Progenitor cell of endocrine pancreas (in vitro differentiated cells): ENCODE results near the gene TBC1D24. TPM values are rescaled to one million over a fixed set of nuclear protein-coding genes. Genes with fewer than 3 reads are reported as not detected.

Experiments used
- DNase-seq: peaks from one replicate; pipeline ENCODE4 v3.0.0; 2021; ENCODE audit warnings: low spot score; ENCODE audit not compliant: unreplicated experiment
- H3K27ac Mint-ChIP-seq: 2 replicates; pipeline ENCODE4 v1.8.0; 2021; ENCODE audit warnings: mild to moderate bottlenecking, moderate library complexity, mixed read lengths
- H3K27me3 Mint-ChIP-seq: 2 replicates; pipeline ENCODE4 v1.8.0; 2021; ENCODE audit warnings: mixed read lengths
- H3K36me3 Mint-ChIP-seq: 2 replicates; pipeline ENCODE4 v1.8.0; 2022; ENCODE audit warnings: mixed read lengths; ENCODE audit not compliant: insufficient read depth
- H3K4me1 Mint-ChIP-seq: 2 replicates; pipeline ENCODE4 v1.8.0; 2021; ENCODE audit warnings: low read depth, mixed read lengths
- H3K4me3 Mint-ChIP-seq: 2 replicates; pipeline ENCODE4 v1.8.0; 2021; ENCODE audit warnings: low read depth, mild to moderate bottlenecking, moderate library complexity, mixed read lengths
- H3K9me3 Mint-ChIP-seq: 2 replicates; pipeline ENCODE4 v1.8.0; 2021; ENCODE audit warnings: low read depth, mixed read lengths
- CTCF ChIP-seq: fragments of 200-600 bp; sonication (generic); IDR thresholded peaks from one replicate; pipeline ENCODE4 v1.5.0; 2021; ENCODE audit warnings: antibody characterized with exemption, mild to moderate bottlenecking; ENCODE audit not compliant: unreplicated experiment
- total RNA-seq: library from RNA; stranded (reverse); gene quantifications from 2 replicates; pipeline ENCODE4 v1.2.1, GENCODE V29; 2021

Gene TBC1D24
- total RNA-seq, 1 donor from 2014 or later: 23.8 TPM

GRCh38 chr16:2486645-2487516 lies 12.0 kb downstream of the TBC1D24 start:
- Mint-ChIP-seq H3K4me3 (no peak overlapping the region), H3K27ac (no peak overlapping the region), H3K27me3 (no peaks in the 10 kb centered on the region), H3K9me3 (no peaks in the 10 kb centered on the region), H3K4me1 (peaks cover 7% of the 10 kb centered on the region), H3K36me3 (no peaks in the 10 kb centered on the region)
- no peak for TF ChIP-seq CTCF
- DNase-seq: no peak

- H3K9me3 Mint-ChIP-seq: no peaks in the 10 kb centered on the region
- H3K36me3 Mint-ChIP-seq: no peaks in the 10 kb centered on the region
- no peak for TF ChIP-seq CTCF
- no peak overlapping the region for H3K27ac Mint-ChIP-seq
- H3K27me3 Mint-ChIP-seq: no peaks in the 10 kb centered on the region
- H3K4me3 Mint-ChIP-seq: no peak overlapping the region
- peaks cover 9% of the 10 kb centered on the region for H3K4me1 Mint-ChIP-seq
- no peak for DNase-seq
Observed at GRCh38 chr16:2487517-2487842, 12.6 kb downstream of the TBC1D24 start.

GRCh38 chr16:2487903-2488531 lies 13.1 kb downstream of the TBC1D24 start:
- H3K4me3 Mint-ChIP-seq: no peak overlapping the region
- TF ChIP-seq CTCF: no peak
- H3K9me3 Mint-ChIP-seq: no peaks in the 10 kb centered on the region
- no peak overlapping the region for H3K27ac Mint-ChIP-seq
- H3K27me3 Mint-ChIP-seq: no peaks in the 10 kb centered on the region
- DNase-seq: no peak
- H3K4me1 Mint-ChIP-seq: peaks cover 9% of the 10 kb centered on the region
- no peaks in the 10 kb centered on the region for H3K36me3 Mint-ChIP-seq

GRCh38 chr16:2489581-2489980 lies 14.7 kb downstream of the TBC1D24 start:
- TF ChIP-seq CTCF: no peak
- Mint-ChIP-seq H3K9me3 (no peaks in the 10 kb centered on the region), H3K27ac (no peak overlapping the region), H3K27me3 (no peaks in the 10 kb centered on the region), H3K36me3 (no peaks in the 10 kb centered on the region), H3K4me1 (peaks cover 8% of the 10 kb centered on the region), H3K4me3 (no peak overlapping the region)
- DNase-seq: no peak

DNA sequence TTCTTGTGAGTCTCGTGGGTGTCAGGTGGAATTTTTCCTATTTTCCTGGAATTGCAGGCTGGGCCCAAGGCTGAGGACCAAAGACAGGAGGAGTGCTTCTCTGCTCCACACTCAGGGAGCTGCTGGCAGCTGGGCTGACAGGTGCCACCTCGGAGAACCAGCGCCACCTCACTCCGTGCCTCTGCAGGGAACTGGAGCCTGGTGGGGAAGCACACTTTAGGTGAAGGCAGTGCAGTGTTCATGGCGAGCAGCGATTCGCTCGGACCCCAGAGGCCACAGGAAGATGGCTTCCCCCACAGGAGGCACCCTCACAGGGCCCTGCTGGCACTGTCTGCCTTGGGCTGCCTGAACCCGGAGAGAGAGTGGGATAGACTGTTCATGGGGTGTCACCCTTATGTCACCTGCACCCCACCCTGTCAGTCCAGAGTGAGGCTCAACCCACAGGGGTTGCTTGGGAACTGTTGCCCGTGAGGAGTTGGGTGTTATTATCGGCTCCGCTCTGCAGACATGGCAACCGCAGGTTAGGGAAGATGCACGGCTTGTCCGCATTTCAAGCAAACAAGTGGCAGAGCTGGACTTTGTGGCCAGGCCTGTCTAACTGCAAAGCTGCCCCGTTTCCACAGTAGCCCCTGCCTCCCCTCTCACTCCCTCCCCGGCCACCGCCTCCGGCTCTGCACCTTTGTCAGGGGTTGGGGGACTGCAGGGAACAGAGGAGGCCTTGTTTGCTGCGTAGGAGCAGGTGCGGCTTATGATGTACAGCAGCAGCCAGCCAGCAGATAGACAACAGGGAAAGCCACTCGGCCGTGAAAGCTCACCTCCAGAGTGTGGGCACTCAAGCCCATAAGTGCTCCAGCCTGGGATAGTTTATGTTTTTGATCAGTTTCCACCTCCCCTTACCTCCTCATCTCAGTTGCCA lies 15.5 kb downstream of the TBC1D24 start:
- Mint-ChIP-seq H3K27ac (no peak overlapping the region), H3K36me3 (no peaks in the 10 kb centered on the region), H3K4me3 (no peak overlapping the region), H3K4me1 (peaks cover 2% of the 10 kb centered on the region), H3K9me3 (no peaks in the 10 kb centered on the region), H3K27me3 (no peaks in the 10 kb centered on the region)
- no peak for DNase-seq
- TF ChIP-seq CTCF: no peak
